ENCODE results near the gene CNRIP1. TPM values are rescaled to one million over a fixed set of nuclear protein-coding genes. Genes with fewer than 3 reads are reported as not detected.

The CNRIP1 gene
- total RNA-seq, 3 donors from 2014 or later, result 14.9 to 63.5 (median 35.7) TPM

DNA sequence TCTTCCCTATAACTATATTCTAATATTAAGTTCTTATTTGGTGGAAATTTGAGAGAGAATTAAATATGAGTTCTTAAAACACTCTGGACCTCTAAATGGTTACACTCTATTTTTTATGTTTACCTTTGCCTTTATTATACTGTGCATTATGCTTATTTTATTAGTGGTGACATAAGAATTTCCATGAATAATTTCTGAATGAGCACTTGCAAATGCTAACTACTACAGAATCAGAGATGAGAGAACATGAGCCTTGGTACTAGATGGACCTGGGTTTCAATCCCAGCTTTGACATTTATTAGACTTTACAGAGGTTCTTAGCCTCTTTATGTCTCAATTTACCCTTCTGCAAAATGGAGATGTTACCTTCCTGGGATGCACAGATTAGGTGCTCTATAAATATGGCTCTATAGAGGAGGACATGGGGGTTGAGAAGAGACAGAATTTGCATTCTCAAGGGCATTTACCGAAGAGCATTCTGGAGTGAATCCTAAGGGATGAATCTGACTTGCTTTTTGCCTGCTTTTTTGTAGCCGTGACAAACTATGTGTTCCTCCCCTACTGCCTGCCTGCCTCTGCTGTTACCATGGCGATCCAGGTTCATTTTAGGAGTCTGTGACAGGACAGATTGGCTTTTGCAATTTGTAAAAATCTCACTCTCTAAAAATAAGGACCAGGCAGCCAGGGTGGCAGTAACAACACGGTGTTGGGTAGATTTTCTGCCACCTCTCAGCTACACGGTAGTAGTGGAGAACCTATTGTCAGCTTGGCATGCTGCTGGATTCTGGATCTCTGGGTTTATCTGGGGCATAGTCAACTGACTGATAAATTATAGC, 20.7 kb upstream of the CNRIP1 start:
- intact Hi-C loops (cut with DNase I; ENCODE audit: low total_unique reads), result no loop called here
- no peak for DNase-seq (ENCODE audit: low spot score in 2 of 2)
- Histone ChIP-seq H3K4me3 (no peak overlapping the region), H3K36me3 (no peaks in the 10 kb centered on the region), H3K9me3 (no peaks in the 10 kb centered on the region), H3K4me1 (no peaks in the 10 kb centered on the region), H3K27me3 (no peaks in the 10 kb centered on the region), H3K27ac (no peak overlapping the region)
- TF ChIP-seq POLR2A (IDR thresholded peaks at IDR 0.05) (no peak), POLR2AphosphoS5 (IDR thresholded peaks at IDR 0.05) (no peak)
- TF ChIP-seq, protein P1, sequence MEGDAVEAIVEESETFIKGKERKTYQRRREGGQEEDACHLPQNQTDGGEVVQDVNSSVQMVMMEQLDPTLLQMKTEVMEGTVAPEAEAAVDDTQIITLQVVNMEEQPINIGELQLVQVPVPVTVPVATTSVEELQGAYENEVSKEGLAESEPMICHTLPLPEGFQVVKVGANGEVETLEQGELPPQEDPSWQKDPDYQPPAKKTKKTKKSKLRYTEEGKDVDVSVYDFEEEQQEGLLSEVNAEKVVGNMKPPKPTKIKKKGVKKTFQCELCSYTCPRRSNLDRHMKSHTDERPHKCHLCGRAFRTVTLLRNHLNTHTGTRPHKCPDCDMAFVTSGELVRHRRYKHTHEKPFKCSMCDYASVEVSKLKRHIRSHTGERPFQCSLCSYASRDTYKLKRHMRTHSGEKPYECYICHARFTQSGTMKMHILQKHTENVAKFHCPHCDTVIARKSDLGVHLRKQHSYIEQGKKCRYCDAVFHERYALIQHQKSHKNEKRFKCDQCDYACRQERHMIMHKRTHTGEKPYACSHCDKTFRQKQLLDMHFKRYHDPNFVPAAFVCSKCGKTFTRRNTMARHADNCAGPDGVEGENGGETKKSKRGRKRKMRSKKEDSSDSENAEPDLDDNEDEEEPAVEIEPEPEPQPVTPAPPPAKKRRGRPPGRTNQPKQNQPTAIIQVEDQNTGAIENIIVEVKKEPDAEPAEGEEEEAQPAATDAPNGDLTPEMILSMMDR (IDR thresholded peaks at IDR 0.05), result no peak

DNA sequence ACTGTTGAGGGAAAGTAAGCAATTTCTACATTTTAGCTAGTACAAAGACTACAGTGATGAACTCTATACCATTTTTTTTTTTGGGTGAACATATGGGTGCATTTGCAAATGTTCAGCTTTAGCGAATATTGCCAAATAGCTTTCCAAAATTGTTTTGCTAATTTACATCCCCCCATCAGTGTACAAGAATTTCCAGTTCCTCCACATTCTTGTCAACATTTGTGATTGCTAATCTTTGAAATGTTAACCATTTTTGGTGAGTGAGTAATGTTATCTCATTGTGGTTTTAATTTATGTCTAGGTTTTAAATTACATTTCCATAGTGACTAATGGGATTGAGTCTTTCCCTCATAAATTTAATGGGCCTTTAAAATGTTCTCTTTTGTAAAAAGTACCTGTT, 16.4 kb upstream of the CNRIP1 start:
- no peaks in the 10 kb centered on the region for H3K36me3 ChIP-seq
- DNase-seq (ENCODE audit: low spot score in 2 of 2), result no peak
- H3K27me3 ChIP-seq, result no peaks in the 10 kb centered on the region
- intact Hi-C loops (cut with DNase I; ENCODE audit: low total_unique reads), result no loop called here
- H3K27ac ChIP-seq, result no peak overlapping the region
- TF ChIP-seq, protein P1 (IDR thresholded peaks at IDR 0.05), result no peak
- TF ChIP-seq POLR2A (IDR thresholded peaks at IDR 0.05) (no peak), POLR2AphosphoS5 (IDR thresholded peaks at IDR 0.05) (no peak)
- no peak overlapping the region for H3K4me3 ChIP-seq
- H3K9me3 ChIP-seq, result no peaks in the 10 kb centered on the region
- H3K4me1 ChIP-seq, result no peaks in the 10 kb centered on the region

DNA sequence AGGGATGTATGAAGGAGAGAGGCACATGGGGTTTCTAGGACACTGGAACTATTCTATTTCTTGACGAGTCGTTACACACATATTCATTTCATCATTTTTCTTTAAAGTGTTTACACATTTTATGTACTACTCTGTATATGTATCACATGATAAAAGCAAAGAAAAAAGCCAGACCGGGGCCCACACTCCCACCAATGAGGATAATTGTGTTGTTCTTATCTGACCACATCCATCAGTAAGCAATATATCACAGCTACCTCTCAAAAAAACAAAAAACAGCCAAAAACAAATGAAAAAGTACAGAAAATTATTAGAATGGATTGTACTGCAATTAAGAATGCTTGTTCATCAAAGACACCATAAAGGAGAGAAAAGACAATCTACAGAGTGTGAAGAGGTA, 14.2 kb upstream of the CNRIP1 start:
- no peak for DNase-seq (ENCODE audit: low spot score in 2 of 2)
- H3K27ac ChIP-seq, result no peak overlapping the region
- no peaks in the 10 kb centered on the region for H3K9me3 ChIP-seq
- TF ChIP-seq POLR2AphosphoS5 (IDR thresholded peaks at IDR 0.05), result no peak
- no peak for TF ChIP-seq POLR2A (IDR thresholded peaks at IDR 0.05)
- TF ChIP-seq, protein P1 (IDR thresholded peaks at IDR 0.05), result no peak
- intact Hi-C loops (cut with DNase I; ENCODE audit: low total_unique reads), result no loop called here
- H3K36me3 ChIP-seq, result no peaks in the 10 kb centered on the region
- no peak overlapping the region for H3K4me3 ChIP-seq
- H3K4me1 ChIP-seq, result no peaks in the 10 kb centered on the region
- H3K27me3 ChIP-seq, result no peaks in the 10 kb centered on the region

DNA sequence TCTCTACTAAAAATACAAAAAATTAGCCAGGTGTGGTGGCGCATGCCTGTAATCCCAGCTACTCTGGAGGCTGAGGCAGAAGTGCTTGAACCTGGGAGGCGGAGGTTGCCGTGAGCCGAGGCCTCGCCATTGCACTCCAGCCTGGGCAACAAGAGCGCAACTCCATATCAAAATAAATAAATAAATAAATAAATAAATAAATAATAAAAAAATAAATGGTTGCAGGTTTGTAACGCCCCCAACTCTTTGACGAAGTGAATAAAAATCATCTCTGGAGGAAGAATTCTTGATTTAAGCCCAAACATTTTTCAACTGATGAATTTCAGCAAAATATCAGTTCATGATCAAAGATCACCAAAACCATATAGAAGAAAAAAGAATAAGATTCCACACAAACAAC, 13.3 kb upstream of the CNRIP1 start:
- TF ChIP-seq, protein P1 (IDR thresholded peaks at IDR 0.05), result no peak
- TF ChIP-seq POLR2A (IDR thresholded peaks at IDR 0.05) (no peak), POLR2AphosphoS5 (IDR thresholded peaks at IDR 0.05) (no peak)
- no peaks in the 10 kb centered on the region for H3K27me3 ChIP-seq
- no peaks in the 10 kb centered on the region for H3K9me3 ChIP-seq
- intact Hi-C loops (cut with DNase I; ENCODE audit: low total_unique reads), result no loop called here
- no peak overlapping the region for H3K4me3 ChIP-seq
- no peaks in the 10 kb centered on the region for H3K36me3 ChIP-seq
- DNase-seq (ENCODE audit: low spot score in 2 of 2), result no peak
- no peaks in the 10 kb centered on the region for H3K4me1 ChIP-seq
- H3K27ac ChIP-seq, result no peak overlapping the region

DNA sequence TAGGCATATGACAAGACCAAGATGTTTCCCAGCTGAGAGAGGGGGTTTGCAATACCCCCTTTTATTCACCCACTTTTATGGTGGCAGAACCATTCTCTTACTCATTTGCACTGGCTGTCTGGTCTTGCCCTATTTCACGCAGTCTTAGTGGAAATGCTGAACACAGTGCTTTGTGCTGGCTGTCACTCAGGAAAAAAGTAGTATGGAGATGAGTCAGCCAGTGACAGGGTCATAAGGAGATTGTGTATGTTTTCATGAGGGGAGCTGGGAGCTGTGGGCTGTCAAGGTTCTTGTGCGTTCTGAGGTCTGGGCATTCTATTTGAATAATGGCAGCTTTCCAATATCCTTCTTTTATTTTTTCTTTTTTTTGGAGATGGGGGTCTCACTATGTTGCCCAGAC, 10.9 kb upstream of the CNRIP1 start:
- Histone ChIP-seq H3K27me3 (no peaks in the 10 kb centered on the region), H3K9me3 (no peaks in the 10 kb centered on the region), H3K36me3 (no peaks in the 10 kb centered on the region), H3K27ac (no peak overlapping the region), H3K4me3 (no peak overlapping the region), H3K4me1 (no peaks in the 10 kb centered on the region)
- intact Hi-C loops (cut with DNase I; ENCODE audit: low total_unique reads), result no loop called here
- DNase-seq (ENCODE audit: low spot score in 2 of 2), result no peak
- TF ChIP-seq POLR2A (IDR thresholded peaks at IDR 0.05) (no peak), POLR2AphosphoS5 (IDR thresholded peaks at IDR 0.05) (no peak)
- TF ChIP-seq, protein P1 (IDR thresholded peaks at IDR 0.05), result no peak
